Islet of Langerhans (tissue), 1 donor: Measurements from ENCODE around the gene EZH2.

Experiments
- FAIRE-seq: peaks from one replicate; lab custom pipeline; 2011; peaks lifted over from hg19 to GRCh38; lab: Jason Lieb, UNC

EZH2 gene

GRCh38 chr7:148898845-148899484 is 14.9 kb upstream of the EZH2 start:
- no peak for FAIRE-seq

- no peak for FAIRE-seq
Observed at GRCh38 chr7:148894591-148894990, 10.5 kb upstream of the EZH2 start.

- no peak for FAIRE-seq
Observed at GRCh38 chr7:148893071-148893470, 9.0 kb upstream of the EZH2 start.

GRCh38 chr7:148888300-148888699 is 4.2 kb upstream of the EZH2 start:
- FAIRE-seq = no peak

GRCh38 chr7:148886844-148887243 is 2.8 kb upstream of the EZH2 start:
- no peak for FAIRE-seq

GRCh38 chr7:148884299-148885022 is 370 bp upstream of the EZH2 start:
- FAIRE-seq = no peak

- FAIRE-seq = no peak
Observed at GRCh38 chr7:148883266-148884048, 634 bp downstream of the EZH2 start.

GRCh38 chr7:148882841-148883265 is 1.2 kb downstream of the EZH2 start:
- no peak for FAIRE-seq

- FAIRE-seq = no peak
Observed at GRCh38 chr7:148882192-148882591, 1.9 kb downstream of the EZH2 start.

- no peak for FAIRE-seq
Observed at GRCh38 chr7:148878317-148878716, 5.8 kb downstream of the EZH2 start.

- no peak for FAIRE-seq
Observed at GRCh38 chr7:148877517-148877916, 6.6 kb downstream of the EZH2 start.

GRCh38 chr7:148872188-148872587 is 11.9 kb downstream of the EZH2 start:
- FAIRE-seq = no peak

- no peak for FAIRE-seq
Observed at GRCh38 chr7:148871551-148871950, 12.5 kb downstream of the EZH2 start.

- no peak for FAIRE-seq
Observed at GRCh38 chr7:148871030-148871429, 13.1 kb downstream of the EZH2 start.

- no peak for FAIRE-seq
Observed at GRCh38 chr7:148868378-148868674, 15.8 kb downstream of the EZH2 start.

GRCh38 chr7:148867596-148868377 is 16.3 kb downstream of the EZH2 start:
- FAIRE-seq = no peak

- no peak for FAIRE-seq
Observed at GRCh38 chr7:148866362-148866761, 17.7 kb downstream of the EZH2 start.

GRCh38 chr7:148865283-148865682 is 18.8 kb downstream of the EZH2 start:
- no peak for FAIRE-seq

- FAIRE-seq = no peak
Observed at GRCh38 chr7:148863324-148863723, 20.8 kb downstream of the EZH2 start.

GRCh38 chr7:148862481-148862880 is 21.6 kb downstream of the EZH2 start:
- FAIRE-seq = no peak

- no peak for FAIRE-seq
Observed at GRCh38 chr7:148858489-148858888, 25.6 kb downstream of the EZH2 start.

GRCh38 chr7:148856891-148857290 is 27.2 kb downstream of the EZH2 start:
- FAIRE-seq = no peak

- FAIRE-seq = no peak
Observed at GRCh38 chr7:148856578-148856881, 27.6 kb downstream of the EZH2 start.
